Stimulated activated naive CD8-positive, alpha-beta T cell treated with anti-CD3 and anti-CD28 coated beads, Interleukin-15, Interleukin-2, amounts not matched to agents 100 U/mL and 50 U/mL, for 24 hours (primary cell): ENCODE measurements around the gene SCN2A.

Source experiments
- ATAC-seq: fragments of 150-1000 bp; cut with Tn5 transposase; one replicate; pipeline ENCODE4 v1.10.0; 2021
- DNase-seq: peaks from one replicate; pipeline ENCODE4 v3.0.0; 2021

SCN2A gene

GRCh38 chr2:165239230-165239629 is at the start of gene SCN2A:
SCN2A (plus strand) TSS chr2:165239414; CDS start chr2:165295824, 56,410 bp downstream.
- ATAC-seq (no peak), DNase-seq (no peak)

- DNase-seq, result no peak
- no peak for ATAC-seq
These were observed 48.0 kb upstream of the SCN2A start for GRCh38 chr2:165191096-165191728.

- DNase-seq (no peak), ATAC-seq (no peak)
These were observed 46.5 kb upstream of the SCN2A start for GRCh38 chr2:165192729-165193128.

GRCh38 chr2:165193178-165193777 is 45.9 kb upstream of the SCN2A start:
- no peak for ATAC-seq
- DNase-seq, result no peak

GRCh38 chr2:165196411-165196810 is 42.8 kb upstream of the SCN2A start:
- DNase-seq (no peak), ATAC-seq (no peak)

GRCh38 chr2:165197346-165197745 is 41.9 kb upstream of the SCN2A start:
- DNase-seq, result no peak
- ATAC-seq, result no peak

GRCh38 chr2:165198181-165198580 is 41.0 kb upstream of the SCN2A start:
- DNase-seq (no peak), ATAC-seq (no peak)

GRCh38 chr2:165202239-165202638 is 37.0 kb upstream of the SCN2A start:
- ATAC-seq, result no peak
- DNase-seq, result no peak

GRCh38 chr2:165203689-165204559 is 35.3 kb upstream of the SCN2A start, which contains the start of gene SCN3A:
SCN3A (minus strand) TSS chr2:165204050; CDS start chr2:165176394, 27,656 bp downstream.
- DNase-seq, result peak; percentile 10

GRCh38 chr2:165205865-165206264 is 33.3 kb upstream of the SCN2A start:
- ATAC-seq (no peak), DNase-seq (no peak)

More at GRCh38 chr2:165203689-165204559, 35.3 kb upstream of the SCN2A start, which contains the start of gene SCN3A:
- peak; percentile 43 for ATAC-seq

- ATAC-seq (no peak), DNase-seq (no peak)
These were observed 31.1 kb upstream of the SCN2A start for GRCh38 chr2:165208094-165208493.

- DNase-seq, result no peak
These were observed 25.1 kb upstream of the SCN2A start for GRCh38 chr2:165214093-165214492.

GRCh38 chr2:165219481-165219880 is 19.7 kb upstream of the SCN2A start:
- ATAC-seq, result no peak
- no peak for DNase-seq

More at GRCh38 chr2:165214093-165214492, 25.1 kb upstream of the SCN2A start:
- no peak for ATAC-seq

GRCh38 chr2:165224941-165225340 is 14.3 kb upstream of the SCN2A start:
- ATAC-seq (no peak), DNase-seq (no peak)

GRCh38 chr2:165227571-165227970 is 11.6 kb upstream of the SCN2A start:
- ATAC-seq (no peak), DNase-seq (no peak)

- no peak for ATAC-seq
These were observed 2.2 kb upstream of the SCN2A start for GRCh38 chr2:165237056-165237455.

GRCh38 chr2:165238295-165238694 is 919 bp upstream of the SCN2A start:
- no peak for ATAC-seq
- DNase-seq, result no peak

More at GRCh38 chr2:165237056-165237455, 2.2 kb upstream of the SCN2A start:
- DNase-seq, result no peak

- ATAC-seq (no peak), DNase-seq (no peak)
These were observed 772 bp downstream of the SCN2A start for GRCh38 chr2:165239856-165240515.

GRCh38 chr2:165240916-165241315 is 1.7 kb downstream of the SCN2A start:
- ATAC-seq (no peak), DNase-seq (no peak)

GRCh38 chr2:165245081-165245793 is 6.0 kb downstream of the SCN2A start:
- no peak for DNase-seq

GRCh38 chr2:165248238-165248637 is 9.0 kb downstream of the SCN2A start:
- DNase-seq (no peak), ATAC-seq (no peak)

More at GRCh38 chr2:165245081-165245793, 6.0 kb downstream of the SCN2A start:
- ATAC-seq, result no peak

- ATAC-seq, result no peak
These were observed 12.2 kb downstream of the SCN2A start for GRCh38 chr2:165251366-165251765.

More at GRCh38 chr2:165251366-165251765, 12.2 kb downstream of the SCN2A start:
- DNase-seq, result no peak
